HG03432 (cell line): ENCODE data around the gene PLGRKT.
"Not testable (repeated sequence)": the region's sequence is repeated elsewhere in the genome, so short reads cannot be mapped to it uniquely, and the experiment has no call there.

Experiments used
- ATAC-seq: cut with Tn5 transposase; IDR thresholded peaks from one replicate; pipeline ENCODE4 v1.9.1; 2021; ENCODE audit warnings: mild to moderate bottlenecking, moderate library complexity; ENCODE audit not compliant: unreplicated experiment

PLGRKT gene, protein sequence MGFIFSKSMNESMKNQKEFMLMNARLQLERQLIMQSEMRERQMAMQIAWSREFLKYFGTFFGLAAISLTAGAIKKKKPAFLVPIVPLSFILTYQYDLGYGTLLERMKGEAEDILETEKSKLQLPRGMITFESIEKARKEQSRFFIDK

GRCh38 chr9:5437254-5438216, at the start of gene PLGRKT:
PLGRKT (minus strand) TSS chr9:5437925; CDS start chr9:5431977, 5,948 bp downstream.
- peak; percentile 85 for ATAC-seq

DNA sequence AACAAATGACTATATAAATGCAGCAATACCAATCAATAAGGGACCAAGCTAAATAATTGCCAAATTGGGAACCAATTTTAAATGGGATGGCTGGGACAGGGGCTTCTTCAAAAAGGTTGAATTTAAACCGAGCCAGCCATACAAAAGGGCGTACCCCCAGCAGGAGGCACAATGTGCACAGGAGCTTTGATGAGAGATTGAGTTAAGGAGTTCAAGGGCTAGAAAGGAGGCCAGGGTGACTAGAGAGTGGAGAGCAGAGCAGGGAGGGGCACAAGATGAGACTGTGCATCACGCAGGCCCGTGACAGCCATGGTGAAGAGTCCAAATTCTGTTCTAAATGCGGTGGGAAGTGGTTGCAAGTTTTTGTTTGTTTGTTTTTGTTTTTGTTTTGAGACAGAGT, 49.3 kb upstream of the PLGRKT start:
- no peak for ATAC-seq

GRCh38 chr9:5485378-5486085, 47.8 kb upstream of the PLGRKT start:
- no peak for ATAC-seq

DNA sequence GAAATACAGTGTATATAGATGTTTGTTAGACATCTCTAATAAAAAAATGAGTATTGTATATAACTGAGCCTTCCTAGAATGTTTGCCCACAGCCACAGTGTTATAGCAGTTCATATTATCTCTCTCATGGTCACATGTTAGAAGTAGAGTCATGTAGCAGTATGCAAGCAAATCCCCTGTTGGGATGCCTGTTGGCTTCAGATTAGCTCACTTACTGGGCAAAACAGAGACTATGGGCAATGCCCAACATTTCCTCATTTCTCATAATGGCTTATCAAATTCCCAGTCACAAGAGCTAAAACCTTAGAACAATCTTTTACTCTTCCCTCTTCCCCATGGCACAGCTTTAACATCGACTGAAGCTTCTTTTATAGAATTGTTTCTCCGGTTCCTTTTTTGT, 45.6 kb upstream of the PLGRKT start:
- ATAC-seq: no peak

DNA sequence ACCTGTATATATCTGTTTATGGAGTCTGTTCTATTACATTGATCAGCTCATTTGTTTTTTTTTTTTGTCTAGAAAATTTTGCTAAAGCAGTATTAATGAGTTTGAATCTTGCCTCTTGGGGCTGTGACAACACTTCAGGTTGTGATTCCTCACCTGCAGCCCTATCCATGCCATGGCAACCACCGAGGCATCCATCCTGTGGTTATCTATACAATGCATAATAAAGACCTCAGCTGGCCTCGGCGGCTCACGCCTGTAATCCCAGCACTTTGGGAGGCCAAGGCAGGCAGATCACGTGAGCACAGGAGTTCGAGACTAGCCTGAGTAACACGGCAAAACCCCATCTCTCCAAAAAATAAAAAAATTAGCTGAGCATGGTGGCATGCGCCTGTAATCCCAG, 44.5 kb upstream of the PLGRKT start:
- no peak for ATAC-seq

- no peak for ATAC-seq
Observed at GRCh38 chr9:5481322-5482040, 43.8 kb upstream of the PLGRKT start.

DNA sequence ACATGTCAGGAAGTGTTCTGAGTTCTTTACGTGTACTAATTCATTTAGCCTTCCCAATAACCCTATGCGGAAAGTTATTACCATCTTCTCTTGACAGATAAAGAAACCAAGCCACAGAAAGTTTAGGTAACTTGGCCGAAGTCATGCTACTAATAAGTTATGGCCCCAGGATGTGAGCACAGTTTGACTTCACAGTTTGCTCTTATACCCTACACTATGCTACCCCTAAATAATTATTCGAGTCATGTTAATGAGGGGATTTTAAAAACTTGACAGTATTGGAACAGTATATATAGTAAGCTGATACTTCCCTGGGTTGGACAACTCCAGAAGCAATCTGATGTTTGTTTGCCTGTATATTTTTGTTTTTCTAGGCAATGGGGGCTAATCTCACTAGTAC, 43.2 kb upstream of the PLGRKT start:
- no peak for ATAC-seq

- ATAC-seq: peak; percentile 67
Observed at GRCh38 chr9:5479994-5480694, 42.4 kb upstream of the PLGRKT start.

- no peak for ATAC-seq
Observed at GRCh38 chr9:5478206-5478605, 40.5 kb upstream of the PLGRKT start.

- ATAC-seq: not testable (repeated sequence)
Observed at GRCh38 chr9:5475611-5476010, 37.9 kb upstream of the PLGRKT start.

DNA sequence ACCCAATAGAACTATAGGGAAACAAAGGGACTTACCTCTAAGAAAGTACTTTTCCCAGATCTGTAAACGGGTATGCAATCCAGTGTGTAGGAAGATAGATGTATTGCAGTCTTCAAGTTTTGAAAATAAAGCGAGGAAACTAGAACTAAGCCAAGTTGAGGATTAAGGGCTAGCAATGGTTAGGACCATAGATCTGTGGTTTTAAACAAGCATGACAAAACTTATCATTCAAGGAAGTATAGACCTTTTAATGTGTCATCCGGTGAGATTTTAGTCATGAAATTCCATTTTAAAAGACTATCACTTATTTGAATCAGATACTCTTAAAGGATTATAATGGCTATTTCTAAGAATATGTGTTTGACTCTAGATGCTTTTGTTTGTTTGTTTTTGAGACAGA, 33.1 kb upstream of the PLGRKT start:
- ATAC-seq: no peak

- no peak for ATAC-seq
Observed at GRCh38 chr9:5470122-5470521, 32.4 kb upstream of the PLGRKT start.

- ATAC-seq: no peak
Observed at GRCh38 chr9:5468850-5469249, 31.1 kb upstream of the PLGRKT start.

DNA sequence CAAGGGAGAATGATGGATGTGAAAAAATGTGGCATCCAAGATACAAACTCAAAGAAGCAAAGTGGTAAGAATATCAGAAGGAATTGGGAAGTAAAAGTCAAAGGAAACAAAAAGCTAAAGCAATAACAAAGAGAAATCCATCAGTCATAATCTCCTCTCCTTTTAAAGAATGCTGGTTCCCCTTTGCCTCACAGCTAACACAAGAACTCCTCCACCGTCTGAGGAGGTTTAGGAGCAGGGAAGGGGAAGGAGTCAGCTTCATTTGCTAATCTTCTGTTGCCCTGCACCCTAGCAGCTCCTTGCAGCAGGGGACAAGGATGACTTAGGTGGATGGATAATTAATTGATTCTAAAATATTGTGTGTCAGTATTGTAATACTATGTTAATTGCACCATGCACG, 29.0 kb upstream of the PLGRKT start:
- no peak for ATAC-seq

DNA sequence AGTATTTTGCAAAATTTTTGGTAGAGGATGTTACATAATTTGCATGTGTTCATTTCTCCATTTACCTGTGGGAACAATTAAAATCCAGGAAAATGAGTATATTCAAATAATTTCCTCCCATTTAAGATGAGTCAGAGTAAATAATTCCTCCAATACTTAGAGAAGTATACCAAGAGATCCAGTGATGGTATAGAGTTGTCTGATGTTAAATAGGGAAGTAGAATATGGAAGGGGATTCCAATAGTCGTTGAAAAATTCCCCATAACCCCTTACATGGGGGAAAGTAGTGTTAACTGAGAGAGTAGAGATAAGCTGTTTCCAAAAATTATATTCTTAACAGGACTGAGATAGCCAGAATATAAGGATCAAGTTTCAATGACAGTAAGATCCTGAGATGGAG, 28.3 kb upstream of the PLGRKT start:
- no peak for ATAC-seq

- ATAC-seq: not testable (repeated sequence)
Observed at GRCh38 chr9:5464831-5465330, 27.2 kb upstream of the PLGRKT start.

DNA sequence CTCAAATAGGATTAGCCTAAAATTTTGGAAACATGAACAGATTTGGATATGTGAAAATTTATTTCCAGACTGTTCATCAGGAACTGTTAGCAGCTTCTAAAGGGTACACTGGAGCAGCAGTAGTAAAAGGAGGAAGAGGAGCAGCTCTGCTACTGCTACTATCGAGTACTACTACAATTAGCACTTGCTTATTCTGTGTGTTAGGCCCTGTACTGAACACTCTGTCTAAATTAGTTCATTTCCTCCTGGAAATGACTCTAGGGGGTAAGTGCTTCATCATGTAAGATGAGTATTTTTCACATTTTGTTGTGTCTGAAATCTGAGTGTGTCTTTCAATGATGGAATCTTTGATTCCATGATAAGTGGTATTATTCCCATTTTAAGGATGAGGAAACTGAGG, 22.4 kb upstream of the PLGRKT start:
- no peak for ATAC-seq

DNA sequence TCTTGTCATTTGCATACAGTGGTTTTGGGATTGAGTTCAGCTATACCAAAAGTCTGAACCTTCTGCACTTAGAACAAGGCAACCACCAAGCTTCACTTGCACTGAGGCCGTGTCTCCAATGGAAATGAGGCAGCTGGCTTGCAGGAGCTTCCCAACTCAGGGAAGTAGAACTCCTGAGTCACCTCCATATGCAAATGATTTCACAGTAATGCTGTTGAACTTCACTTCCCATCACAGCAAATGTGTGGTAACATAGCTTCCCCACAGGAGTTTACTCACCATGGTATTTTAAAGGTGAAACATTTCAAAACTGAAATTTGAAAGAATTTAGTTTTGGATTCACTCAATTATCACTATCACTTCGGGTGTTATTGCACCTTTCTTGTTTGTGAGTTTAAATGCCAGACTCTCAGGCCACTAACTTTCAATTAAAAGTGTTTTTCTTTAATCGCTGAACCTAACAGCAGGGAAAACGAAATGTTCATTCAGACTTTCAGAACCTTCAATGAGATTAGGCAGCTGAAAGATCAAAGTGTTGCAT, 21.6 kb upstream of the PLGRKT start:
- peak; percentile 64 for ATAC-seq

DNA sequence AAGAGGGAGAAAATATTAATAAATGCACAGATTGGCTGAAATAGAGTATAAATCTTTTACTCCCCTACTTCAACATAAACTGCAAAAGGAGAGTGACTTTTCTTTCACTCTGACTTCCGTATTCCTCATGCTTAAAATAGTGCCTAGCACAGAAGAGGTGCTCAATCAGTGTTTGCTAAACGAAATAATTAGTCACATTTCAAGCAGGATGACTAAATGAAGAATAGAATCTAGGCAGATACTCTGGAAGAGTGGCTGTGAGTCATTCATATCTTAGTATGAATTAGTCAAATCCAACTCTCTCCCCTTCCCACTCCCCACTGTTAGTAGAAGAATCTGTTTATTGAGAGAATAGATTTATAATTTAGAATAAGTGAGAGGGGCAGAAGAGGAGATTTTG, 17.5 kb upstream of the PLGRKT start:
- ATAC-seq: peak; percentile 36

DNA sequence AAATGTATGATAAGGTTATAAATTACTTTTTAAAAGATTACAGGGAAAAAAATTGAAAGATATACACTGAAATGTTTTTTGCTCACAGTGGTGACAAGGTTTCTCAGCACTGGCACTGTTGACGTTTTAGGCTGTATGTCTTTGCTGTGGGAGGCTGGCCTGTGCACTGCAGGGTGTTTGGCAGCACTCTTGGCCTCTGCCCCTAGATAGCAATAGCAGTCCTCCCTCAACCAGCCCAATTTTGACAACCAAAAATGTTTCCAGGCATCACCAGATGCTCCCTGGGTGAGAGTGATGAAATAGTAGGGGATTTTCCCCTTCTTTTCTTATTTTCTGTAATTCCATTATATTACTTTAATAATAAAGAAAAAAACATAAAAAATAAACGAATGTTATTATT, 15.9 kb upstream of the PLGRKT start:
- peak; percentile 28 for ATAC-seq
